NCI-H748 treated with DMSO at 0.1 percent for 48 hours (cell line): ENCODE data around the gene MEGF6.
A peak's percentile ranks its signal among the peaks of the same experiment; 100 is the strongest.

ENCODE experiments used
- DNase-seq: peaks from one replicate; lab custom pipeline; 2025; lab: John Stamatoyannopoulos, UW

MEGF6 gene

GRCh38 chr1:3540876-3541275 lies 70.4 kb downstream of the MEGF6 start:
- no peak for DNase-seq

- no peak for DNase-seq
These were observed 71.4 kb downstream of the MEGF6 start for GRCh38 chr1:3539707-3540425.

- DNase-seq, result no peak
These were observed 73.9 kb downstream of the MEGF6 start for GRCh38 chr1:3537359-3537758.

GRCh38 chr1:3536420-3537195 lies 74.7 kb downstream of the MEGF6 start:
- no peak for DNase-seq

- DNase-seq, result no peak
These were observed 75.6 kb downstream of the MEGF6 start for GRCh38 chr1:3535732-3536131.

- DNase-seq, result no peak
These were observed 76.3 kb downstream of the MEGF6 start for GRCh38 chr1:3534803-3535637.

GRCh38 chr1:3533067-3534048 lies 78.0 kb downstream of the MEGF6 start:
- no peak for DNase-seq

- DNase-seq, result no peak
These were observed 79.4 kb downstream of the MEGF6 start for GRCh38 chr1:3531928-3532327.

GRCh38 chr1:3530926-3531818 lies 80.1 kb downstream of the MEGF6 start:
- peak; percentile 13 for DNase-seq

GRCh38 chr1:3530086-3530925 lies 81.0 kb downstream of the MEGF6 start:
- DNase-seq, result no peak

GRCh38 chr1:3529099-3529729 lies 82.1 kb downstream of the MEGF6 start:
- no peak for DNase-seq

GRCh38 chr1:3527774-3528173 lies 83.5 kb downstream of the MEGF6 start:
- no peak for DNase-seq

GRCh38 chr1:3525551-3526482 lies 85.5 kb downstream of the MEGF6 start:
- no peak for DNase-seq

- DNase-seq, result no peak
These were observed 86.6 kb downstream of the MEGF6 start for GRCh38 chr1:3524556-3525203.

- DNase-seq, result no peak
These were observed 87.3 kb downstream of the MEGF6 start for GRCh38 chr1:3523980-3524379.

GRCh38 chr1:3522564-3523265 lies 88.6 kb downstream of the MEGF6 start:
- DNase-seq, result no peak

- DNase-seq, result no peak
These were observed 89.2 kb downstream of the MEGF6 start for GRCh38 chr1:3522112-3522511.
